GM23248 (cell line): ENCODE results near the gene IL3RA.

ENCODE experiments used
- EZH2 ChIP-seq: fragments of 200-600 bp; sonication (generic); IDR thresholded peaks from 2 replicates; pipeline ENCODE4 v1.6.1; 2018; ENCODE audit warnings: antibody characterized with exemption, mild to moderate bottlenecking; ENCODE audit not compliant: insufficient read depth, poor library complexity, severe bottlenecking
- EZH2phosphoT487 ChIP-seq: fragments of 200-600 bp; sonication (generic); IDR thresholded peaks from 2 replicates; pipeline ENCODE4 v1.6.1; 2018; ENCODE audit warnings: antibody characterized with exemption, moderate library complexity, mild to moderate bottlenecking, low read depth; ENCODE audit not compliant: insufficient read depth

DNA sequence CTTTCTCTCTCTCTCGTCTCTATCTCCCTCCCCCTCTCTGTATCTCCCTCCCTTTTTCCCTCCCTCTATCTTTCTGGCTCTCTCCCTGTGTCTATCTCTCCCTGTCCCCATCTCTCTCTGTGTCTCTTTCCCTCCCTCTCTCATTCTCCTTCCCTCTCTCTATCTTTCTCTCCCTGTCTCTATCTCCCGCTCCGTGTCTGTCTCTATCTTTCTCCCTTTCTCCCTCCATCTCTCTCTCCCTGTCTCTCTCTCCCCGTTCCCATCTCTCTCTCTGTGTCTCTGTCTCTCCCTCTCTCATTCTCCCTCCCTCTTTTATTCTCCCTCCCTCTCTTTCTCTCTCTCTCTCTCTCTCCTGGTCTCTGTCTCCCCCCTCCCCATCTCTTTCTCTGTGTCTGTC, 22.9 kb downstream of the IL3RA start:
- no peak for TF ChIP-seq EZH2phosphoT487
- TF ChIP-seq EZH2, result no peak
